Erythroblast (primary cell): ENCODE results near the gene C17orf67.

ENCODE experiments used
- GATA1 ChIP-seq: IDR thresholded peaks from 2 replicates; pipeline ENCODE4 v1.6.1; 2011; ENCODE audit warnings: low read depth, mild to moderate bottlenecking, control low read depth, low read length, moderate library complexity
- POLR2A ChIP-seq: IDR thresholded peaks from 2 replicates; pipeline ENCODE4 v1.6.1; 2011; ENCODE audit warnings: mild to moderate bottlenecking, low read length

DNA sequence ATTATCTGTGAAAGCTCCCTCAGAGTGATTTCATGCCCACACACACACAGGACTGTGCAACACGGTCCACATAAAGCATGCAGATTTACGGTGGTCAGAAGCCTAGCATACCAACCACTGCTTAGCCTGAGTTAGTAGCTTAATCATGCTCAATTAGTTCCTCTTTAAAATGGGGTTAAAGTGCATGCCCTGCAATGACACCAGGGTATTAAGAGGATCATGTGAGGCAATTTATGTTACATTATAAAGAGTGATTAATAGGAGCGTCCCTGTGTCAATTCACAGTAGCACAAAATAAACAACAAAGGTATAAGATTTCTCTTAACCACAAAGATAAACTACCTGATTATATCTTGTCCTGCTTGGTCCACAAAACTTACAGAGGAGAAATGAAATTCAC lies 39.8 kb downstream of the C17orf67 start:
- TF ChIP-seq POLR2A (no peak), GATA1 (no peak)
